Activated CD4-positive, alpha-beta T cell treated with anti-CD3 and anti-CD28 coated beads, Interleukin-2, amount 50 U/mL, for 4 hours (primary cell): ENCODE results near the gene STEAP3.
"Not testable (repeated sequence)": the region's sequence is repeated elsewhere in the genome, so short reads cannot be mapped to it uniquely, and the experiment has no call there.

Experiments used
- DNase-seq, 2 experiments: peaks; one replicate each; pipeline ENCODE4 v3.0.0-alpha.2; 2020

STEAP3 gene

DNA sequence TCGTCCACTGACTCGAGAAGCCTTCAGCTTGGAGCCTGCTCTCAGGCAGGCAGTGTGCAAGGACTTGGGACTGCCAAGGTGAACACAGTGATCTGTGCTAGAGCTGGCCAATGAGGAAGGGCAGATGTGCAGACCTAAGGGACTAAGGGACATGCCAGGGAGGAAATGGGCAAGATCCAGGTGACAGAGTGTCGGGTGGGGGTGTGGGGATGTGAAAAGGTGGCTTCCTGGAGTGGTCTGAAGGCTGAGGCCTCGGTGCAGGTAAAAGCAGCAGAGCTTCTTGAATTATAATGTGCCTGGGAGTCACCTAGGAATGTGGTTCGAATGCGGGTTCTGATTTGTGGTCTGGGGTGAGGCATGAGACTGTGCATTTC is 42.0 kb downstream of the STEAP3 start:
- DNase-seq: no peak

DNA sequence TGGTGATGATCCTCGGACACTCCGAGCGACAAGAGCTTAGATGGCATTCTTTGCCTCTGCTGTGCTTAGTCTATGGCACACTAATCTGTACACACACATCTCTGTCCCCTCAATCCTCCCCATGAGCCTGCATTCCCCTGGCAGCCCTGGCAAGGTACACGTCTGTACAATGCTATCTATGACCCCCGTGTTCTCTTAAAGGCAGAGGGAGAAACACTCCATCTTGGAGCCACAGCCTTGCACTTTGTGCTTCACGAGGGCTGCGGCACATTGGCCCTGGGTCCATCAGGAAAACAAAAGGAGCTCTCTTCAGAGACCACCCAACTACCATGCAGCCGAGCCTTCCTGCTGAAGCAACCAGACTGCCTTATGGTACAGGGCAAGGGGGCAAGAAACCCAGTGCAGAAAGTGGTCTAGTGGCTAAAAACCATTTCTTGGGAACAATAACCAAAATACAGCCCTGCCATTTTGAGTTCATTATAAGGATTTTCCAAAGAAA is 42.5 kb downstream of the STEAP3 start:
- DNase-seq: no peak

- DNase-seq: no peak
These were observed 44.0 kb downstream of the STEAP3 start for GRCh38 chr2:119267604-119268003.

- no peak for DNase-seq
These were observed 53.2 kb downstream of the STEAP3 start for GRCh38 chr2:119276864-119277263.

GRCh38 chr2:119278385-119278784 is 54.8 kb downstream of the STEAP3 start:
- not testable (repeated sequence) for DNase-seq

DNA sequence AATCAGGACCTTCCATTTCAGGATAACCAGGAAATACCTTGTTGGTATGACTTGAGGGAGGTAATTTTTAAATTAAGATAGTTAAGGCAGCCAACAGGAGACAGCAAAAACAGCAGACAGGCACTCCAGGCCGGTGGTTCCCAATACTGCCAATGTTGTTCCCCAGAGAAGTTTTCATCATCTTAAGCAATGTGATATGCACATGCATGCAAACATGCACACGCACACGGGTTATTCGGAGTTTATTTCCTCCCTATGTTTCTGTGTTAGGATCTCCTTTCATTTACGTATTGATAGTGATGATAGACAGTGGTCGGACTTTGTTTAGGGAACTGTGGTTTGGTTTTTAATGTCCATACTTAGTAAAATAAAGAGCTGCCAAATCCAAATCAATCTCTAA is 55.3 kb downstream of the STEAP3 start:
- DNase-seq: no peak

GRCh38 chr2:119279666-119280065 is 56.0 kb downstream of the STEAP3 start:
- DNase-seq: no peak

DNA sequence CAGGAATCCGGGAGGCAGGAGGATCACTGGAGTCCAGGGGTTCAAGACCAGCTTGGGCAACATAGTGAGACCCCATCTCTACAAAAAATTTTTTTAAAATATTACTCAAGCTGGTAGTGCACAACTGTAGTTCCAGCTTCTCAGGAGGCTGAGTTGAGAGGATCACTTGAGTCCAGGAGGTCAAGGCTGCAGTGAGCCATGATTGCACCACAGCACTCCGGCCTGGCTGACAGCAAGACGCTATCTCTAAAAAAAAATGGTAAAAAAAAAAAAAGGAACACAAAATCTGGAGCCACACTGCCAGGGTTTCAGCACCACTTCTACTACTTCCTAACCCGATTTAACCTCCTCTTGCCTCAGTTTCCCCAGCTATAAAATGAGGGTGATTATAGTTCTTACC is 57.0 kb downstream of the STEAP3 start:
- DNase-seq: no peak

- DNase-seq: no peak
These were observed 58.7 kb downstream of the STEAP3 start for GRCh38 chr2:119282146-119282995.

GRCh38 chr2:119282996-119283511 is 59.4 kb downstream of the STEAP3 start:
- DNase-seq: no peak

GRCh38 chr2:119283873-119284331 is 60.3 kb downstream of the STEAP3 start:
- no peak for DNase-seq

GRCh38 chr2:119286661-119287060 is 63.0 kb downstream of the STEAP3 start:
- no peak for DNase-seq

- no peak for DNase-seq
These were observed 64.9 kb downstream of the STEAP3 start for GRCh38 chr2:119288576-119288975.

DNA sequence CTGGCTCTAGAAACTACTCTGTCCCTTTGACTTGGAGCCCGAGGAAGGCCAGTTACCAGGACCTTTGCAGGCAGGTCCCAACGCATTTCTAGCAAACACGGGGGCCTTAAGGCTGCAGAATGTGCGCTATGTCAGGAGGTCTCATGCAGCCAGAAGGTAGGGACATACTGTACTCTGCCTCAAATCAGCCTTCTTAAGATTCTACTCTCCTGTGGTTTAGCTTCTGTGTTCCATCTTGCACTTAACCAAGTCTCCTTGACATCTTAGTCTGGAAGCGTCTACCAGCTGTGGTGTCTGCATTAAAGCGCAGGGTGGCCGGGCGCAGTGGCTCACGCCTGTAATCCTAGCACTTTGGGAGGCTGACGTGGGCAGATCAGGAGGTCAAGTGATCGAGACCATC is 65.5 kb downstream of the STEAP3 start:
- no peak for DNase-seq

DNA sequence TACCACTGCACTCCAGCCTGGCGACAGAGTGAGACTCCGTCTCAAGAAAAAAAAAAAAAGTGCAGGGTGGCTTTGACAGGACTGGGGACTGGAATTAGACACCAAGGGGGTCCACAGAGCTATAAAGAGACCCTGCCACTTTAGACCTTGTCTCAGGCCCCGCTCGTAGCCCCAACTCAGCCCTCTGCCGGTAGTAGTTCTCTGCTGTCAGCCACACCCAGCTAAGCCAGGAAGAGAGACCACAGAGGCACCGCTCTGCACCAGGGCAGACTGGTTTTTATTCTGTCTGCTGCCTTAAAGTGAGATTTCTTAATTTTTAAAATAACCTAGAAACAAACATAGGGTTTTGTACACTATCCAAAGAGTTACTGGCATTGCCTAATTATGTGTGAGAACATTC is 66.0 kb downstream of the STEAP3 start:
- DNase-seq: no peak

DNA sequence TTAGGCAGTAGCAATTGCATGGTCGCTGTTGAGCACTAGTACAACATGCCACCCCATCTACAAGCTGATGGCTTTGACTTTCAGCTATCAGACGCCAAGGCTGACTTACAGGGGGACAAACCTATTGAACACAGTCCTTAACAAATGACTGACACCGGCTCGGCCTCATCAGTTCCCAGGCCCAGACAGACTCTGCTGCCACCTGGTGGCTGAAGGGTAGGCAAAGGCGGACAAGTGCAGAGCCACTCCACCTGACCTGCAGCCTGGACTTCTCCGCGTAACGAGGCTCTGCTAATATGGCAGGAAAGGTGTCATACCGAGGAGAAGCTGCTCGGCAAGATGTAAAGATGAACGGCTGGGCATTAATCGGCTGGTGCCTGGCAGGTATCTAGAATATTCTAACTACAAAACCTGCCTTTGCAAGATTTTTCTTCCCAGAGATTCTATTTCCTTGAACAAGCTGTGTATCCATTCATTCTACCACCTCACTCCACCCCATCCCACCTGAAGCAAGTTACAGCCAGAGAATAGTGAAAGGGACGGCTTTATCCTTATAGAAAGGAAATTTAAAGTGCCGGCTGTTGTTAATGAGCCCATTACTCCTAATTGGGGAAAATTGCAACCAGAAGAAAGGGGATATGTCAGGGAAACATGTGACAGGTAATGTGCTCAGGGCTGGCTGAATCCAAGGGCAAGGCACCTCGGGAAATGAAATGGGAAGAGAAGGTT is 67.4 kb downstream of the STEAP3 start:
- DNase-seq: peak; percentile 65 to 72

- DNase-seq: no peak
These were observed 68.0 kb downstream of the STEAP3 start for GRCh38 chr2:119291588-119292167.

DNA sequence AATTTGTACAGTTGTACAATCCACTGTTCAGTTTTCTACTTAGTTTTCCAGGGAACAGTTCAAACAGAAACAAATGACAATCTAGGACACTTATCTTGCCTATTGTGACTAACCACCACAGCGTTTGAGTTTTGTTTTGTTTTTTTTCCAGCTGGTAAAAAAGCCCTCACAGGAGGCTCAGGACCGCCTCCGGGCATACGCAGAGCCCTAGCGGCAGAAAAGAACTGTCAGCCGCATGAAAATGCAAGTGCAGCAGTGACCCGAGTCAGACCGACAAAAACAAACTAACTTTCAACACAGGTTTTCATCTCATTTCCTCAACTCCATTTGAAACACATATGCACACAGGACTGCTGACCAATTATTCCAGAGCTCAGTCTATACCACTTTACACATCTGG is 68.6 kb downstream of the STEAP3 start:
- no peak for DNase-seq

GRCh38 chr2:119293254-119293653 is 69.6 kb downstream of the STEAP3 start:
- no peak for DNase-seq

- no peak for DNase-seq
These were observed 70.3 kb downstream of the STEAP3 start for GRCh38 chr2:119293900-119294299.

DNA sequence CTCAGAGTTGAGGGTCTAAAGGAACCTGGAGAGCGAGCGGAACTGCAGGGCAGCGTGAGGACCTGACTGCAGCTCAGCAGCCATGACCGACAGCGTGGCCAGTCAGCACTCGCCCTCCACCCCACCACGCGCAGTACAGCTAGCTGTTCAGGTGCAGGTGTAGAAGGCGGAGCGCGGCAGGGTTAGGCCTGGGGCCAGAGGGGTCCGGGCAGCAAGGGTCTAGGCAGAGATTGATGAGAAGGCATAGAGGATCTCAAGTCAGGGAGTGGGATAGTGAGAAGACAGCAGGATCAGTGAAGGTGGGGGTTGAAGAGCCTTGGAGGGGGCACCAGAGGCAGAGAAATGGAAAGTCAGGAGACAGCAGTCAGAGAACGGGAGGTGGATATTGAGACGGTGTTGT is 71.0 kb downstream of the STEAP3 start:
- no peak for DNase-seq

GRCh38 chr2:119295688-119296375 is 72.2 kb downstream of the STEAP3 start:
- no peak for DNase-seq

DNA sequence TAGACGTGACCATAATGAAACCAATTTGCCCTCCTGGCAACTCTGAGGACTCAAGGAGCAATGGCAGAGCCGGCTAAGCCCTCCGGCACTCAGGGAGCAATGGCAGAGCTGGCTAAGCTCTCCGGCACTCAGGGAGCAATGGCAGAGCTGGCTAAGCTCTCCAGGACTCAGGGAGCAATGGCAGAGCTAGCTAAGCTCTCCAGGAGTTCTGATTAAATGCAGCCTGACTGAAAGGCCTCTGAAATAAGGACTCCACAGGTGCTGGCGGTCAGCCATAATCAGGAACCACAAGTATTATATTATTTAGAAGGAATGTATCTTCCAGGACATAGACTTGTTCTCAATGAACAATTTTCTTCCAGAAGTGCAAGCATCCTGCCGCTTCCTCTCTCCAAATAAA is 77.8 kb downstream of the STEAP3 start:
- DNase-seq: no peak
